NCI-H345 (cell line): ENCODE results near the gene TBC1D19.
A peak's percentile ranks its signal among the peaks of the same experiment; 100 is the strongest.
"Not testable (repeated sequence)": the region's sequence is repeated elsewhere in the genome, so short reads cannot be mapped to it uniquely, and the experiment has no call there.

ENCODE experiments used
- DNase-seq: peaks from one replicate; lab custom pipeline; 2025; lab: John Stamatoyannopoulos, UW

TBC1D19 gene

GRCh38 chr4:26685250-26685649 is 101.4 kb downstream of the TBC1D19 start:
- no peak for DNase-seq

- no peak for DNase-seq
These were observed 103.8 kb downstream of the TBC1D19 start for GRCh38 chr4:26687728-26688127.

- DNase-seq = no peak
These were observed 106.6 kb downstream of the TBC1D19 start for GRCh38 chr4:26690506-26690905.

- DNase-seq = no peak
These were observed 108.3 kb downstream of the TBC1D19 start for GRCh38 chr4:26692014-26692726.

- not testable (repeated sequence) for DNase-seq
These were observed 110.2 kb downstream of the TBC1D19 start for GRCh38 chr4:26694131-26694530.

- DNase-seq = no peak
These were observed 116.2 kb downstream of the TBC1D19 start for GRCh38 chr4:26700110-26700509.

- no peak for DNase-seq
These were observed 117.2 kb downstream of the TBC1D19 start for GRCh38 chr4:26701095-26701494.

- no peak for DNase-seq
These were observed 117.9 kb downstream of the TBC1D19 start for GRCh38 chr4:26701786-26702227.

GRCh38 chr4:26707342-26707741 is 123.5 kb downstream of the TBC1D19 start:
- DNase-seq = no peak

GRCh38 chr4:26709246-26709645 is 125.4 kb downstream of the TBC1D19 start:
- no peak for DNase-seq

- DNase-seq = no peak
These were observed 129.8 kb downstream of the TBC1D19 start for GRCh38 chr4:26713563-26714151.

GRCh38 chr4:26715636-26716242 is 131.9 kb downstream of the TBC1D19 start:
- DNase-seq = no peak

GRCh38 chr4:26717332-26717731 is 133.4 kb downstream of the TBC1D19 start:
- no peak for DNase-seq

- DNase-seq = peak; percentile 12
These were observed 136.2 kb downstream of the TBC1D19 start for GRCh38 chr4:26719954-26720552.

GRCh38 chr4:26721685-26722084 is 137.8 kb downstream of the TBC1D19 start:
- DNase-seq = no peak

- no peak for DNase-seq
These were observed 139.3 kb downstream of the TBC1D19 start for GRCh38 chr4:26723216-26723615.

GRCh38 chr4:26724534-26724933 is 140.7 kb downstream of the TBC1D19 start:
- DNase-seq = no peak

- no peak for DNase-seq
These were observed 142.9 kb downstream of the TBC1D19 start for GRCh38 chr4:26726655-26727387.

GRCh38 chr4:26727844-26728243 is 144.0 kb downstream of the TBC1D19 start:
- no peak for DNase-seq

GRCh38 chr4:26729027-26729426 is 145.1 kb downstream of the TBC1D19 start:
- no peak for DNase-seq

- no peak for DNase-seq
These were observed 145.7 kb downstream of the TBC1D19 start for GRCh38 chr4:26729547-26729946.

GRCh38 chr4:26731351-26732035 is 147.6 kb downstream of the TBC1D19 start:
- DNase-seq = no peak
